ENCODE results near the gene DHX57.
A peak's percentile ranks its signal among the peaks of the same experiment; 100 is the strongest.

DHX57 gene

GRCh38 chr2:38750011-38750890, 125.5 kb downstream of the DHX57 start:
- DNase-seq (ENCODE audit: low read depth in 2 of 2), result peak in 1 of 2 experiments; percentile 20

- no peak for DNase-seq (ENCODE audit: low read depth in 2 of 2)
Observed at GRCh38 chr2:38748943-38749804, 126.6 kb downstream of the DHX57 start.

- DNase-seq (ENCODE audit: low read depth in 2 of 2), result no peak
Observed at GRCh38 chr2:38748391-38748790, 127.3 kb downstream of the DHX57 start.

DNA sequence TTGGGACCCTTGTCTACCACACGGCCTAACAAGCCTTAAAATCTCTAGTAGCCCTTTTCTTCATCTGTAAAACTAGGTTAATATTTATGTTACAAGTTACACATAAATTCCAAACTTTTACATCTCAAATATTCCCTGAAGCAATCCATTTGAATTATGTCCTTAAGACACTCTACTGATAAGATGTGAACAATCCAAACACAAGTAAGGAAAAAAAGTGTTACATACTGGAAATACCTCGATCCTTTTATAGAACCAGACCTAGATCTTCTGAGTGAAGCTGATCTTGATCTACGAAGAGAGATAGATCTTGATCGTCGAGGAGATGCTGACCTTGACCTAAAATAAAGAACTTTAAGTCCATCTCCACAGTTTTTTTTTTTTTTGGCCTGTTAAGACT, 127.9 kb downstream of the DHX57 start:
- DNase-seq (ENCODE audit: low read depth in 2 of 2), result no peak

Data from stimulated activated CD4-positive, alpha-beta T cell treated with anti-CD3 and anti-CD28 coated beads, Interleukin-12 subunit alpha, Interleukin-12 subunit beta, amount 100 ng/mL, for 24 hours (primary cell).